Endothelial cell (in vitro differentiated cells): ENCODE measurements around the gene RIN3. TPM values are rescaled to one million over a fixed set of nuclear protein-coding genes. Genes with fewer than 3 reads are reported as not detected.

Experiments
- DNase-seq: peaks from one replicate; pipeline ENCODE4 v3.0.0; 2021; ENCODE audit warnings: low spot score
- H3K27ac Mint-ChIP-seq: one replicate; pipeline ENCODE4 v1.8.0; 2021; ENCODE audit warnings: mixed read lengths, inconsistent platforms; ENCODE audit not compliant: unreplicated experiment
- H3K27me3 Mint-ChIP-seq: one replicate; pipeline ENCODE4 v1.8.0; 2021; ENCODE audit warnings: mild to moderate bottlenecking, moderate library complexity, mixed read lengths, inconsistent platforms; ENCODE audit not compliant: unreplicated experiment
- H3K36me3 Mint-ChIP-seq: one replicate; pipeline ENCODE4 v1.8.0; 2021; ENCODE audit warnings: mild to moderate bottlenecking, low read depth, mixed read lengths, inconsistent platforms; ENCODE audit not compliant: unreplicated experiment
- H3K4me1 Mint-ChIP-seq: one replicate; pipeline ENCODE4 v1.8.0; 2021; ENCODE audit warnings: mild to moderate bottlenecking, mixed read lengths, inconsistent platforms; ENCODE audit not compliant: unreplicated experiment
- H3K4me3 Mint-ChIP-seq: one replicate; pipeline ENCODE4 v1.8.0; 2021; ENCODE audit warnings: mild to moderate bottlenecking, mixed read lengths, inconsistent platforms; ENCODE audit not compliant: unreplicated experiment
- H3K9me3 Mint-ChIP-seq: one replicate; pipeline ENCODE4 v1.8.0; 2021; ENCODE audit warnings: mixed read lengths, inconsistent platforms; ENCODE audit not compliant: unreplicated experiment
- CTCF ChIP-seq: fragments of 200-600 bp; sonication (generic); IDR thresholded peaks from one replicate; pipeline ENCODE4 v1.5.0; 2021; ENCODE audit warnings: antibody characterized with exemption; ENCODE audit not compliant: unreplicated experiment
- total RNA-seq: library from RNA; stranded (reverse); fragmentation: NEBNext Ultra II Directional; extraction: Animal tissue kit (Norgen Biotek cat#: 25700); gene quantifications from one replicate; pipeline ENCODE4 v1.2.1, GENCODE V29; 2021; ENCODE audit not compliant: unreplicated experiment

The RIN3 gene
- total RNA-seq, 1 donor from 2014 or later = 25.8 TPM

- Mint-ChIP-seq H3K27ac (no peak overlapping the region), H3K4me1 (no peaks in the 10 kb centered on the region), H3K36me3 (peaks cover 33% of the 10 kb centered on the region), H3K27me3 (peaks cover 2% of the 10 kb centered on the region), H3K4me3 (no peak overlapping the region), H3K9me3 (no peaks in the 10 kb centered on the region)
- no peak for DNase-seq
- no peak for TF ChIP-seq CTCF
Measured at GRCh38 chr14:92585981-92586937, 72.7 kb downstream of the RIN3 start.

GRCh38 chr14:92586963-92587699 lies 73.5 kb downstream of the RIN3 start:
- Mint-ChIP-seq H3K9me3 (no peaks in the 10 kb centered on the region), H3K4me1 (no peaks in the 10 kb centered on the region), H3K27me3 (peaks cover 2% of the 10 kb centered on the region), H3K27ac (no peak overlapping the region), H3K36me3 (peaks cover 29% of the 10 kb centered on the region), H3K4me3 (no peak overlapping the region)
- DNase-seq = no peak
- TF ChIP-seq CTCF = no peak

GRCh38 chr14:92587700-92588085 lies 74.1 kb downstream of the RIN3 start:
- Mint-ChIP-seq H3K27me3 (peaks cover 2% of the 10 kb centered on the region), H3K4me1 (no peaks in the 10 kb centered on the region), H3K4me3 (no peak overlapping the region), H3K36me3 (peaks cover 26% of the 10 kb centered on the region), H3K9me3 (no peaks in the 10 kb centered on the region), H3K27ac (no peak overlapping the region)
- no peak for DNase-seq
- no peak for TF ChIP-seq CTCF

GRCh38 chr14:92589213-92589852 lies 75.8 kb downstream of the RIN3 start:
- TF ChIP-seq CTCF = peak; percentile 37
- DNase-seq = no peak
- H3K4me3 Mint-ChIP-seq = no peak overlapping the region
- H3K9me3 Mint-ChIP-seq = no peaks in the 10 kb centered on the region
- H3K36me3 Mint-ChIP-seq = peaks cover 13% of the 10 kb centered on the region
- H3K27me3 Mint-ChIP-seq = peaks cover 2% of the 10 kb centered on the region
- H3K4me1 Mint-ChIP-seq = no peaks in the 10 kb centered on the region
- H3K27ac Mint-ChIP-seq = no peak overlapping the region
